K562 (cell line): Measurements from ENCODE around the gene MARK3. TPM values are rescaled to one million over a fixed set of nuclear protein-coding genes. Genes with fewer than 3 reads are reported as not detected.

Experiments
- BHLHE40 ChIP-seq: IDR thresholded peaks from 2 replicates; pipeline ENCODE4 v1.6.1; 2011; ENCODE audit warnings: low read length, improper control_type of control experiment
- CBX2 ChIP-seq: fragments of 200-600 bp; sonication (generic); IDR thresholded peaks from one replicate; pipeline ENCODE4 v1.6.1; 2012; ENCODE audit warnings: mild to moderate bottlenecking, low read length, inconsistent platforms; ENCODE audit not compliant: insufficient read depth, poor library complexity, severe bottlenecking
- CREBBP ChIP-seq: IDR thresholded peaks from one replicate; pipeline ENCODE4 v1.6.1; 2012; ENCODE audit warnings: low read depth, mild to moderate bottlenecking, control low read depth, inconsistent platforms, low read length
- CREM ChIP-seq: IDR thresholded peaks from 2 replicates; pipeline ENCODE4 v1.6.1; 2014; ENCODE audit warnings: antibody characterized with exemption, low read depth
- DACH1 ChIP-seq: fragments of 450-650 bp; IDR thresholded peaks from 2 replicates; pipeline ENCODE4 v1.6.1; 2018; ENCODE audit not compliant: partially characterized antibody
- ESRRA ChIP-seq: fragments of 450-650 bp; IDR thresholded peaks from 2 replicates; pipeline ENCODE4 v1.6.1; 2014; ENCODE audit warnings: low read depth, mild to moderate bottlenecking, moderate library complexity, borderline replicate concordance
- HDAC1 ChIP-seq, 2 experiments: fragments of 450-650 bp; IDR thresholded peaks; 2 replicates each; pipeline ENCODE4 v1.6.1; 2016 to 2017; ENCODE audit warnings: inconsistent platforms in 1 of 2, mild to moderate bottlenecking in 1 of 2, moderate library complexity in 1 of 2
- IRF2 ChIP-seq: sonication (generic); formaldehyde crosslinking; IDR thresholded peaks from 2 replicates; pipeline ENCODE4 v1.8.1; 2022; ENCODE audit warnings: mild to moderate bottlenecking, missing genetic modification reagents
- MAFF ChIP-seq: IDR thresholded peaks from 2 replicates; pipeline ENCODE4 v1.6.1; 2012; ENCODE audit warnings: low read length, improper control_type of control experiment
- MTA2 ChIP-seq: fragments of 450-650 bp; IDR thresholded peaks from 2 replicates; pipeline ENCODE4 v1.6.1; 2016; ENCODE audit warnings: low read depth
- PTBP1 ChIP-seq: fragments of 200-400 bp; formaldehyde crosslinking; IDR thresholded peaks from 2 replicates; pipeline ENCODE4 v1.6.1; 2017; ENCODE audit warnings: low read depth, low read length
- RBM34 ChIP-seq: fragments of 200-400 bp; formaldehyde crosslinking; IDR thresholded peaks from 2 replicates; pipeline ENCODE4 v1.6.1; 2018; ENCODE audit warnings: low read length, borderline replicate concordance; ENCODE audit not compliant: insufficient read depth
- RFX1 ChIP-seq: fragments of 450-650 bp; IDR thresholded peaks from 2 replicates; pipeline ENCODE4 v1.6.1; 2016; ENCODE audit warnings: mild to moderate bottlenecking, moderate library complexity
- SAFB2 ChIP-seq: fragments of 200-400 bp; formaldehyde crosslinking; IDR thresholded peaks from 2 replicates; pipeline ENCODE4 v1.6.1; 2018; ENCODE audit warnings: borderline replicate concordance, low read length, low read depth, moderate library complexity; ENCODE audit not compliant: severe bottlenecking
- ZBED1 ChIP-seq: IDR thresholded peaks from 2 replicates; pipeline ENCODE4 v1.6.1; 2014
- ZBTB7A ChIP-seq: IDR thresholded peaks from 2 replicates; pipeline ENCODE4 v1.6.1; 2011; ENCODE audit warnings: low read depth, mild to moderate bottlenecking, low read length, moderate library complexity, borderline replicate concordance; ENCODE audit not compliant: control insufficient read depth
- ZC3H11A ChIP-seq: IDR thresholded peaks from 2 replicates; pipeline ENCODE4 v1.6.1; 2012; ENCODE audit warnings: low read depth, low read length, improper control_type of control experiment
- ZFP36 ChIP-seq: fragments of 150-350 bp; IDR thresholded peaks from 2 replicates; pipeline ENCODE4 v1.6.1; 2018; ENCODE audit warnings: low read length, low read depth; ENCODE audit not compliant: partially characterized antibody
- ZNF121 ChIP-seq: sonication (generic); formaldehyde crosslinking; conservative IDR thresholded peaks from 2 replicates; pipeline ENCODE4 v1.8.0; 2022; ENCODE audit warnings: missing genetic modification reagents
- ZNF436 ChIP-seq: fragments of 250-450, 450-650 bp; sonication (Bioruptor Pico); formaldehyde crosslinking; IDR thresholded peaks from 2 replicates; pipeline ENCODE4 v1.7.0; 2020; ENCODE audit warnings: mild to moderate bottlenecking
- ZNF764 ChIP-seq: fragments of 250-450 bp; sonication (Bioruptor Pico); IDR thresholded peaks from 2 replicates; pipeline ENCODE4 v1.4.0; 2020; ENCODE audit warnings: low read depth, mild to moderate bottlenecking, moderate library complexity
- ZNF785 ChIP-seq: fragments of 250-450 bp; sonication (Bioruptor Pico); IDR thresholded peaks from 2 replicates; pipeline ENCODE4 v1.4.0; 2020; ENCODE audit warnings: mild to moderate bottlenecking
- polyA plus RNA-seq, 8 experiments: library from polyadenylated mRNA; depleted of rRNA in 4 of 8; stranded (reverse) in 5 of 8; unstranded in 3 of 8; fragments of >200 nt; fragmentation: Nextera tagmentation in 2 of 8; fragmentation: Illumina TruSeq in 1 of 8; extraction: Ambion mirVana in 2 of 8; extraction: Trizol in 1 of 8; gene quantifications; 2 replicates each; pipeline versions ENCODE4 v1.2.1 to v1.2.3, GENCODE V29; 2011 to 2014; ENCODE audit warnings: inconsistent platforms in 1 of 8, missing spikeins in 1 of 8
- total RNA-seq, 7 experiments: library from RNA; depleted of rRNA in 6 of 7; stranded (reverse); fragments of >200 nt in 6 of 7; fragmentation: Illumina TruSeq in 2 of 7; extraction: Trizol in 2 of 7; gene quantifications; 2 replicates each; pipeline versions ENCODE4 v1.2.1 to v1.2.3, GENCODE V29; 2011 to 2021; ENCODE audit warnings: low replicate concordance in 1 of 7
- TF ChIP-seq, protein P1 (sequence below): sonication (generic); formaldehyde crosslinking; IDR thresholded peaks from 2 replicates; pipeline ENCODE4 v1.8.0; 2022; ENCODE audit warnings: missing genetic modification reagents, mild to moderate bottlenecking, borderline replicate concordance
- TF ChIP-seq, protein P2 (sequence below): fragments of 250-450 bp; sonication (Bioruptor Pico); IDR thresholded peaks from 2 replicates; pipeline ENCODE4 v1.4.0; 2020
- TF ChIP-seq, protein P3 (sequence below): IDR thresholded peaks from 3 replicates; pipeline ENCODE4 v1.6.1; 2011; ENCODE audit warnings: borderline replicate concordance, mild to moderate bottlenecking; ENCODE audit not compliant: insufficient read length, insufficient read depth
- TF ChIP-seq, protein P4 (sequence below): fragments of 450-650 bp; formaldehyde crosslinking; IDR thresholded peaks from 2 replicates; pipeline ENCODE4 v1.4.0; 2020; ENCODE audit warnings: mild to moderate bottlenecking, moderate library complexity

Gene MARK3
- total and polyA plus RNA-seq, 9 of the 15 experiments (the other 6 are each of a cell fraction or from before 2014, with no cell fraction given), result 10.1 to 68.7 (median 56.3) TPM

DNA sequence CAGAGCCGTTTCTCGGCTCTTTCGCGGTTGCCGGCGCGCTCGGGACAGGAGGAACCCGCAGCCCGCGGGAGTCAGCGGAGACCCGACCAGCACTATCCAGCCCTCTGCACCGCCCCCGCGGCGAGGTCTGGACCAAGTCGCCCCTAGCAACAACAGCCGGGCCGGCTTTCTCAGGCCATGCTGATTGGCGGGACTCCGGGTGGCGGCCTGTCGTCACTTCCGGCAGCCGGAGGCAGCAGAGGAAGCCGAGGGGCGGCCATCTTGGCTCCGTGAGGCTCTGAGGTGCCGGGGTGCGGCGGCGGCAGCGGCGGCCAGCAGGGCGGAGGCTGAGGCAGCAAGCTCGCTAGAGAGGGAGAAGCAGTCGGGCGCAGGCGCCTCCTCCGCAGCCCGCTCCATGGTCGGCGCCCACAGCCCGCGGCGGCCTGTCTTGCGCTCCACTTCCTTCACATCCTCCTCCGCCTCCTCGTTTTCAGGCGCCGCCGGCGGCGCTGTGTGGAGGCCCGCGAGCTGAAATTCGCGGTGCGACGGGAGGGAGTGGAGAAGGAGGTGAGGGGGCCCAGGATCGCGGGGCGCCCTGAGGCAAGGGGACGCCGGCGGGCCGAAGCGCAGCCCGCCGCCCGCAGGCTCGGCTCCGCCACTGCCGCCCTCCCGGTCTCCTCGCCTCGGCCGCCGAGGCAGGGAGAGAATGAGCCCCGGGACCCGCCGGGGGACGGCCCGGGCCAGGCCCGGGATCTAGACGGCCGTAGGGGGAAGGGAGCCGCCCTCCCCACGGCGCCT lies at the start of gene MARK3 (continued):
- TF ChIP-seq ZBED1, result no peak
- no peak for TF ChIP-seq ZNF436 (CRISPR knock-in tag)
- TF ChIP-seq ZC3H11A, result no peak
- no peak for TF ChIP-seq ZFP36
- peak; percentile 66; the same call in 1 of the 2 replicates for TF ChIP-seq RBM34
- TF ChIP-seq, protein P1, sequence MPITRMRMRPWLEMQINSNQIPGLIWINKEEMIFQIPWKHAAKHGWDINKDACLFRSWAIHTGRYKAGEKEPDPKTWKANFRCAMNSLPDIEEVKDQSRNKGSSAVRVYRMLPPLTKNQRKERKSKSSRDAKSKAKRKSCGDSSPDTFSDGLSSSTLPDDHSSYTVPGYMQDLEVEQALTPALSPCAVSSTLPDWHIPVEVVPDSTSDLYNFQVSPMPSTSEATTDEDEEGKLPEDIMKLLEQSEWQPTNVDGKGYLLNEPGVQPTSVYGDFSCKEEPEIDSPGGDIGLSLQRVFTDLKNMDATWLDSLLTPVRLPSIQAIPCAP (CRISPR knock-in tag), result no peak
- no peak for TF ChIP-seq MAFF
- no peak for TF ChIP-seq SAFB2
- no peak for TF ChIP-seq ZNF785 (CRISPR knock-in tag)
- peak; percentile 94 for TF ChIP-seq RFX1
- TF ChIP-seq ESRRA, result no peak
- no peak for TF ChIP-seq PTBP1
- TF ChIP-seq, protein P2, sequence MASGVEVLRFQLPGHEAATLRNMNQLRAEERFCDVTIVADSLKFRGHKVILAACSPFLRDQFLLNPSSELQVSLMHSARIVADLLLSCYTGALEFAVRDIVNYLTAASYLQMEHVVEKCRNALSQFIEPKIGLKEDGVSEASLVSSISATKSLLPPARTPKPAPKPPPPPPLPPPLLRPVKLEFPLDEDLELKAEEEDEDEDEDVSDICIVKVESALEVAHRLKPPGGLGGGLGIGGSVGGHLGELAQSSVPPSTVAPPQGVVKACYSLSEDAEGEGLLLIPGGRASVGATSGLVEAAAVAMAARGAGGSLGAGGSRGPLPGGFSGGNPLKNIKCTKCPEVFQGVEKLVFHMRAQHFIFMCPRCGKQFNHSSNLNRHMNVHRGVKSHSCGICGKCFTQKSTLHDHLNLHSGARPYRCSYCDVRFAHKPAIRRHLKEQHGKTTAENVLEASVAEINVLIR, result peak; percentile 81
- no peak for TF ChIP-seq ZNF121 (CRISPR knock-in tag)
- peak; percentile 30; the same call in 1 of the 2 replicates for TF ChIP-seq ZBTB7A
- TF ChIP-seq, protein P3, sequence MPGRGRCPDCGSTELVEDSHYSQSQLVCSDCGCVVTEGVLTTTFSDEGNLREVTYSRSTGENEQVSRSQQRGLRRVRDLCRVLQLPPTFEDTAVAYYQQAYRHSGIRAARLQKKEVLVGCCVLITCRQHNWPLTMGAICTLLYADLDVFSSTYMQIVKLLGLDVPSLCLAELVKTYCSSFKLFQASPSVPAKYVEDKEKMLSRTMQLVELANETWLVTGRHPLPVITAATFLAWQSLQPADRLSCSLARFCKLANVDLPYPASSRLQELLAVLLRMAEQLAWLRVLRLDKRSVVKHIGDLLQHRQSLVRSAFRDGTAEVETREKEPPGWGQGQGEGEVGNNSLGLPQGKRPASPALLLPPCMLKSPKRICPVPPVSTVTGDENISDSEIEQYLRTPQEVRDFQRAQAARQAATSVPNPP, result no peak
- TF ChIP-seq BHLHE40, result no peak
- no peak for TF ChIP-seq CBX2
- no peak for TF ChIP-seq IRF2 (CRISPR knock-in tag)
- TF ChIP-seq CREBBP, result no peak
- peak; percentile 94 for TF ChIP-seq CREM
- no peak for TF ChIP-seq HDAC1 (IDR thresholded peaks at IDR 0.05)
- no peak for TF ChIP-seq MTA2
- TF ChIP-seq ZNF764 (CRISPR knock-in tag), result no peak
- TF ChIP-seq DACH1, result no peak
- TF ChIP-seq, protein P4, sequence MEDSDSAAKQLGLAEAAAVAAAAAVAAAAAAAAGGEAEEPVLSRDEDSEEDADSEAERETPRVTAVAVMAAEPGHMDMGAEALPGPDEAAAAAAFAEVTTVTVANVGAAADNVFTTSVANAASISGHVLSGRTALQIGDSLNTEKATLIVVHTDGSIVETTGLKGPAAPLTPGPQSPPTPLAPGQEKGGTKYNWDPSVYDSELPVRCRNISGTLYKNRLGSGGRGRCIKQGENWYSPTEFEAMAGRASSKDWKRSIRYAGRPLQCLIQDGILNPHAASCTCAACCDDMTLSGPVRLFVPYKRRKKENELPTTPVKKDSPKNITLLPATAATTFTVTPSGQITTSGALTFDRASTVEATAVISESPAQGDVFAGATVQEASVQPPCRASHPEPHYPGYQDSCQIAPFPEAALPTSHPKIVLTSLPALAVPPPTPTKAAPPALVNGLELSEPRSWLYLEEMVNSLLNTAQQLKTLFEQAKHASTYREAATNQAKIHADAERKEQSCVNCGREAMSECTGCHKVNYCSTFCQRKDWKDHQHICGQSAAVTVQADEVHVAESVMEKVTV (CRISPR knock-in tag), result no peak
